ENCODE results near the gene COL4A1. TPM values are rescaled to one million over a fixed set of nuclear protein-coding genes. Genes with fewer than 3 reads are reported as not detected.

The COL4A1 gene
- total RNA-seq, 4 donors from 2014 or later: 278 to 618 (median 440) TPM

DNA sequence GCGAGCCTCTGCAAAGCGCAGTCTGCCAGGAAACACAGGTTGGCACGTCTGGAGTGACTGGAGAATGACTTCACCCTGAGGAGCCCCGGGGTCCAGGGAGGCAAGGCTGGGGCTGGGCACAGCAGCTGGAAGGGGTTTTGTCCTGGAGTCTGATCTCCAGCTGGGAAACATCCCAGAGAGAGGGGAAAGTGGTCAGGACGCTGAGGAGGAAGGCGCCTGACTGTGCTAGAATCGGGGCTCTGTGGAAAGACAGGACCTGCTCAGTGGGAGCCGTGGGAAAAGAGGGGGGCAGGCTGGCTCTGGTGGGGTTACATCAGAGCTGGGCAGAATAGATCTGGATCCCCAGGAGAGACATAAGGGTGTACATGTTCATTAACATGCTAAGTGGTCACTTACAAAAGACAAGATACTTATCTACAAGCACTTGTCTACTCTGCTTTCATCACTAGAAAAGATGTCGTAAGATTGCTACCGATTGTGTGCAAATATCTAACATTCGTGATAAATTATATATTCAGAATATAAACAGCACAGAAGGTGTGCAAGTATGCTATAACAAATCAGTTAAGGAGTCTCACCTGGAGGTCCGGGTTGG is 106.6 kb downstream of the COL4A1 start:
- no peak overlapping the region for H3K27ac ChIP-seq
- no peaks in the 10 kb centered on the region for H3K27me3 ChIP-seq
- 64 to 74% methylated on average over 5 to 9 of the region's 12 CpGs for WGBS, 2 donors (ENCODE audit: low coverage in 1 of 2)
- no peak for ATAC-seq
- H3K36me3 ChIP-seq: peaks cover 4 to 97% of the 10 kb centered on the region in 2 donors
- peaks cover 0 to 15% (median 0%) of the 10 kb centered on the region in 3 donors for H3K4me1 ChIP-seq
- TF ChIP-seq POLR2AphosphoS5 (IDR thresholded peaks at IDR 0.05): no peak
- TF ChIP-seq, protein P1, sequence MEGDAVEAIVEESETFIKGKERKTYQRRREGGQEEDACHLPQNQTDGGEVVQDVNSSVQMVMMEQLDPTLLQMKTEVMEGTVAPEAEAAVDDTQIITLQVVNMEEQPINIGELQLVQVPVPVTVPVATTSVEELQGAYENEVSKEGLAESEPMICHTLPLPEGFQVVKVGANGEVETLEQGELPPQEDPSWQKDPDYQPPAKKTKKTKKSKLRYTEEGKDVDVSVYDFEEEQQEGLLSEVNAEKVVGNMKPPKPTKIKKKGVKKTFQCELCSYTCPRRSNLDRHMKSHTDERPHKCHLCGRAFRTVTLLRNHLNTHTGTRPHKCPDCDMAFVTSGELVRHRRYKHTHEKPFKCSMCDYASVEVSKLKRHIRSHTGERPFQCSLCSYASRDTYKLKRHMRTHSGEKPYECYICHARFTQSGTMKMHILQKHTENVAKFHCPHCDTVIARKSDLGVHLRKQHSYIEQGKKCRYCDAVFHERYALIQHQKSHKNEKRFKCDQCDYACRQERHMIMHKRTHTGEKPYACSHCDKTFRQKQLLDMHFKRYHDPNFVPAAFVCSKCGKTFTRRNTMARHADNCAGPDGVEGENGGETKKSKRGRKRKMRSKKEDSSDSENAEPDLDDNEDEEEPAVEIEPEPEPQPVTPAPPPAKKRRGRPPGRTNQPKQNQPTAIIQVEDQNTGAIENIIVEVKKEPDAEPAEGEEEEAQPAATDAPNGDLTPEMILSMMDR (IDR thresholded peaks at IDR 0.05): no peak
- TF ChIP-seq EP300 (IDR thresholded peaks at IDR 0.05): no peak
- TF ChIP-seq POLR2A (IDR thresholded peaks at IDR 0.05): no peak
- no peak overlapping the region for H3K4me3 ChIP-seq
- no peaks in the 10 kb centered on the region for H3K9me3 ChIP-seq

DNA sequence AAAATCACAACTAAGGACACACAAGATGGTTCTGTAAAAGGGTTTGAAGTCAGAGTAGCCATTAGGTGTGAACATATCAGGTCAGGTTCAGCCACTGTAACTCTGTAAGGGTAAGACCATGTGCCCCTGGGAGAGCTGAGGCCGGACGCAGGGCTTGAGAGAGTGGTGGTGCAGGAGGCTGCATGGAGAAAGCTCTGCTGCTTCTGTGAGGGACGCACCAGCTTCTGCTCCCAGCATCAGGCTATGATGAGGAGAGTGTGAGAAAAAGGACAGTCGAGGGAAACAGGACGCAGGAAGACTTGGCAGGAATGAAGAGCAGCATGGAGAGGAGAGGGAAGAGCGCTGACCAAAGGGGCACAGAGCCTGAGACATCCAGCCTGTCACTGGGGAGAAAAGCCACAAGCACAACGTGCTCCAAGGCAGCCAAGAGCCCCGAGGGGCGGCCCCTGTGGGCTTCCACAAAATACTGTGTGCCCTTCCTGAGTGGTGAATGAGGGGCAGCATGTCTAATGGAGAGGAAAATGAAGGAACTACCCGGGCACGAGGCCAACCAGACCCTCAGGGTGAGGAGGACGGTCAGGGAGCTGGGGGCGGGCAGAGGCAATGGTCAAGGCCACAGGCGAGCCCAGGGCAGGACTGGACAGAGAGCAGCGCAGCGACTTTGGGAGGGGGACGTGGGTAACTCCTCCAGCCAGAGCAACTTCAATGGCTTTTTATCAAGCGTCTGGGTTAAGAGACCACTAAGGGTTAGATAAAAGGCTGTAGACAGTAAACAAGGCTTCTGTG is 107.7 kb downstream of the COL4A1 start:
- peaks cover 4 to 97% of the 10 kb centered on the region in 2 donors for H3K36me3 ChIP-seq
- no peaks in the 10 kb centered on the region for H3K9me3 ChIP-seq
- 62 to 63% methylated on average over 13 to 18 of the region's 18 CpGs for WGBS, 2 donors (ENCODE audit: low coverage in 1 of 2)
- TF ChIP-seq POLR2AphosphoS5 (IDR thresholded peaks at IDR 0.05) (no peak), POLR2A (IDR thresholded peaks at IDR 0.05) (no peak), EP300 (IDR thresholded peaks at IDR 0.05) (no peak)
- TF ChIP-seq, protein P1 (IDR thresholded peaks at IDR 0.05): no peak
- H3K4me3 ChIP-seq: no peak overlapping the region
- no peaks in the 10 kb centered on the region for H3K27me3 ChIP-seq
- H3K27ac ChIP-seq: no peak overlapping the region
- no peak for ATAC-seq
- H3K4me1 ChIP-seq: peaks cover 0 to 15% (median 0%) of the 10 kb centered on the region in 3 donors

DNA sequence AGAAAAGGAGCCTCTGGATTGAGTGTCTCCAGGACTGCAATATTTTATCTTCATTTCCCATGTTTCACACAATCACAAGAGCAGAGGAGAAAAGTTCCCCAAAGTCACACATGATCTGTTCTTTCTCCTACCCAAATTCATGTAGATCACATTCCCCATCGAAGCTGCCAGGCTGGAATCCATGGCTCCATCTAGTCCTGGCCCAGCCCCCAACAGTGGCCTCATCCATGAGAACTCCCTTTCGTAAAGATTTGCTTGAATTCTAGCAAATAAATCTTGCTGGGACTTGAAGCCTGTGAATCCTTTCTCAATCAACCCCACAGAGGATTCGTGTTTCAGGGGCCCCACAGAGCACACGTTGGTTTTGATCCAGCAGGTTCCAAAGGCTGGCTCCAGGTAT is 109.5 kb downstream of the COL4A1 start:
- H3K27me3 ChIP-seq: no peaks in the 10 kb centered on the region
- H3K4me3 ChIP-seq: no peak overlapping the region
- 84 to 90% methylated on average over 3 to 4 of the region's 4 CpGs for WGBS, 2 donors (ENCODE audit: low coverage in 1 of 2)
- peaks cover 0 to 15% (median 0%) of the 10 kb centered on the region in 3 donors for H3K4me1 ChIP-seq
- peaks cover 4 to 99% of the 10 kb centered on the region in 2 donors for H3K36me3 ChIP-seq
- no peak for ATAC-seq
- H3K27ac ChIP-seq: peak overlapping the region in 3 of 4 donors; percentile 40 to 55 (median 46)
- no peak for TF ChIP-seq EP300 (IDR thresholded peaks at IDR 0.05)
- TF ChIP-seq, protein P1 (IDR thresholded peaks at IDR 0.05): no peak
- TF ChIP-seq POLR2AphosphoS5 (IDR thresholded peaks at IDR 0.05): no peak
- TF ChIP-seq POLR2A (IDR thresholded peaks at IDR 0.05): no peak
- H3K9me3 ChIP-seq: no peaks in the 10 kb centered on the region

DNA sequence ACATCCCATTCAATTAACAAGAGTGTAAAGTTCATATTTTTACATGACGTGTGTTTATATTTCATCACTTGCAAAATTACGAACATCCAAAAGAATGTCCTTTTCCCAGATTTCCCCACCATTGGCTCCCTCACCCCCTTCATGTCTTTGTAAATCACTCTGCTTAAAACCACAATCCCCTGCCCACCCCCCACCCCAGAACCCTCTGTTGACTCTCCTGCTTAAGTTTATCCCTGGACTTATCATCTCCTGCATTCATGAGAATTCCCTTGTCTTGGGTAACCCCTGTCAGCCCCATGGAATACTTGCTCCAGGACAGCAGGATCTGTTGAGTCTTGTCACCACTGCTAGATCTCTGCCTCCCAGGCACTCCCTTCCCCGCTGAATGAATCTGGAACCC is 109.9 kb downstream of the COL4A1 start:
- peak; percentile 23 for ATAC-seq
- TF ChIP-seq, protein P1 (IDR thresholded peaks at IDR 0.05): no peak
- TF ChIP-seq POLR2AphosphoS5 (IDR thresholded peaks at IDR 0.05): peak; percentile 47
- peaks cover 4 to 99% of the 10 kb centered on the region in 2 donors for H3K36me3 ChIP-seq
- no peak overlapping the region for H3K4me3 ChIP-seq
- no peaks in the 10 kb centered on the region for H3K27me3 ChIP-seq
- H3K9me3 ChIP-seq: no peaks in the 10 kb centered on the region
- WGBS, 2 donors (ENCODE audit: low coverage in 1 of 2): 67 to 76% methylated on average over 2 to 3 of the region's 3 CpGs
- peak overlapping the region in 3 of 4 donors; percentile 40 to 55 (median 46) for H3K27ac ChIP-seq
- H3K4me1 ChIP-seq: peaks cover 0 to 15% (median 0%) of the 10 kb centered on the region in 3 donors

Data from gastroesophageal sphincter (tissue), 4 donors.